ENCODE results near the gene LAMA2.

DNA sequence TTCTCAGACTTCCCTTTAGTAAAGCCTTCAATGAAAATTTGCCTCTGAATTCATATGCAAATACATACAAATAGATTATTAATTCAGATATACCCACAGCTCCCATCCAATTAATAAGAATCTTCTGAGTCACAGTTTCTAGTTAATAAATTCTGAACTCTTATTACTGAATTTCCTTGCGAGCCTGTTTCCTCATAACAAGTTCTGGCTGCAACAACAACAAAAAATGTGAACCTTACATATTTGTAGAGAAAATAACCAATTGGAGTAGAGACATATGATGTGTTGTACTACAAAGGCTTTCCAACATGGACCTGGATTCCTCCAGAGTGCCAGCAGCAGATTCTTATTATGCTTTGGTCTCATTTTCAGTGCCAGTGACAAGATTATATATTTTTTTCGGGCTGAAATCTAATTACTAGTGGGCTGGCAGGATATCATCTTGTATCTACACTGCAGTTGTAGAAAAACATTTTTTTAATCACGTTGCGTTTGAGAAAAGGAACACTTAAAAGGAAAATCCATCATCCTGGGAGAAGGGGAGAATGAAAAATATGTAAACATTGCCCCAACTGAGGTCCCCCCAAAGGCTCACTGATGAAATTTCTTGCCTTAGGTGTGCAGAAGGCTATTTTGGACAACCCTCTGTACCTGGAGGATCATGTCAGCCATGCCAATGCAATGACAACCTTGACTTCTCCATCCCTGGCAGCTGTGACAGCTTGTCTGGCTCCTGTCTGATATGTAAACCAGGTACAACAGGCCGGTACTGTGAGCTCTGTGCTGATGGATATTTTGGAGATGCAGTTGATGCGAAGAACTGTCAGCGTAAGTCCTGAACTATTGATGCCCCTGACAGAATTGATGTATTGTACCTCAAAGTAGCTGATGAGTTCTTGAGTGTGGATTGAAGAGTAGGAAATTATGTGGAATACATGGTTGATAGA lies 404.6 kb downstream of the LAMA2 start:
- TF ChIP-seq, protein P1, sequence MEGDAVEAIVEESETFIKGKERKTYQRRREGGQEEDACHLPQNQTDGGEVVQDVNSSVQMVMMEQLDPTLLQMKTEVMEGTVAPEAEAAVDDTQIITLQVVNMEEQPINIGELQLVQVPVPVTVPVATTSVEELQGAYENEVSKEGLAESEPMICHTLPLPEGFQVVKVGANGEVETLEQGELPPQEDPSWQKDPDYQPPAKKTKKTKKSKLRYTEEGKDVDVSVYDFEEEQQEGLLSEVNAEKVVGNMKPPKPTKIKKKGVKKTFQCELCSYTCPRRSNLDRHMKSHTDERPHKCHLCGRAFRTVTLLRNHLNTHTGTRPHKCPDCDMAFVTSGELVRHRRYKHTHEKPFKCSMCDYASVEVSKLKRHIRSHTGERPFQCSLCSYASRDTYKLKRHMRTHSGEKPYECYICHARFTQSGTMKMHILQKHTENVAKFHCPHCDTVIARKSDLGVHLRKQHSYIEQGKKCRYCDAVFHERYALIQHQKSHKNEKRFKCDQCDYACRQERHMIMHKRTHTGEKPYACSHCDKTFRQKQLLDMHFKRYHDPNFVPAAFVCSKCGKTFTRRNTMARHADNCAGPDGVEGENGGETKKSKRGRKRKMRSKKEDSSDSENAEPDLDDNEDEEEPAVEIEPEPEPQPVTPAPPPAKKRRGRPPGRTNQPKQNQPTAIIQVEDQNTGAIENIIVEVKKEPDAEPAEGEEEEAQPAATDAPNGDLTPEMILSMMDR (IDR thresholded peaks at IDR 0.05; ENCODE audit: insufficient read depth, low read depth, low read length): no peak
- no peak for TF ChIP-seq EZH2 (IDR thresholded peaks at IDR 0.05; ENCODE audit: insufficient read depth, low read length)
